Measurements from ENCODE around the gene SUGCT. TPM values are rescaled to one million over a fixed set of nuclear protein-coding genes. Genes with fewer than 3 reads are reported as not detected.
"Not testable (repeated sequence)": the region's sequence is repeated elsewhere in the genome, so short reads cannot be mapped to it uniquely, and the experiment has no call there.

The SUGCT gene
- total RNA-seq, 1 donor from 2014 or later = 1.6 TPM

GRCh38 chr7:40649247-40649646, 514.4 kb downstream of the SUGCT start:
- TF ChIP-seq CTCF (IDR thresholded peaks at IDR 0.05; ENCODE audit: unreplicated experiment) = no peak
- H3K36me3 Mint-ChIP-seq (ENCODE audit: low read depth, unreplicated experiment) = no peaks in the 10 kb centered on the region
- DNase-seq (ENCODE audit: low spot score) = no peak
- peaks cover 13% of the 10 kb centered on the region for H3K4me1 Mint-ChIP-seq (ENCODE audit: unreplicated experiment)
- H3K27me3 Mint-ChIP-seq (ENCODE audit: unreplicated experiment) = no peaks in the 10 kb centered on the region
- H3K4me3 Mint-ChIP-seq (ENCODE audit: unreplicated experiment) = no peak overlapping the region
- H3K9me3 Mint-ChIP-seq (ENCODE audit: unreplicated experiment) = no peaks in the 10 kb centered on the region
- no peak overlapping the region for H3K27ac Mint-ChIP-seq (ENCODE audit: unreplicated experiment)

- not testable (repeated sequence) for H3K27ac Mint-ChIP-seq (ENCODE audit: unreplicated experiment); H3K4me1 Mint-ChIP-seq (ENCODE audit: unreplicated experiment); H3K36me3 Mint-ChIP-seq (ENCODE audit: low read depth, unreplicated experiment); H3K4me3 Mint-ChIP-seq (ENCODE audit: unreplicated experiment); H3K27me3 Mint-ChIP-seq (ENCODE audit: unreplicated experiment); DNase-seq (ENCODE audit: low spot score); H3K9me3 Mint-ChIP-seq (ENCODE audit: unreplicated experiment)
Measured at GRCh38 chr7:40650903-40651302, 516.1 kb downstream of the SUGCT start.

- no peaks in the 10 kb centered on the region for H3K36me3 Mint-ChIP-seq (ENCODE audit: low read depth, unreplicated experiment)
- TF ChIP-seq CTCF (IDR thresholded peaks at IDR 0.05; ENCODE audit: unreplicated experiment) = no peak
- H3K9me3 Mint-ChIP-seq (ENCODE audit: unreplicated experiment) = no peaks in the 10 kb centered on the region
- no peak overlapping the region for H3K4me3 Mint-ChIP-seq (ENCODE audit: unreplicated experiment)
- no peaks in the 10 kb centered on the region for H3K27me3 Mint-ChIP-seq (ENCODE audit: unreplicated experiment)
- no peak for DNase-seq (ENCODE audit: low spot score)
- H3K4me1 Mint-ChIP-seq (ENCODE audit: unreplicated experiment) = peaks cover 5% of the 10 kb centered on the region
- no peak overlapping the region for H3K27ac Mint-ChIP-seq (ENCODE audit: unreplicated experiment)
Measured at GRCh38 chr7:40654171-40654570, 519.4 kb downstream of the SUGCT start.

GRCh38 chr7:40655426-40655825, 520.6 kb downstream of the SUGCT start:
- H3K4me3 Mint-ChIP-seq (ENCODE audit: unreplicated experiment) = no peak overlapping the region
- no peak for TF ChIP-seq CTCF (IDR thresholded peaks at IDR 0.05; ENCODE audit: unreplicated experiment)
- DNase-seq (ENCODE audit: low spot score) = no peak
- no peak overlapping the region for H3K27ac Mint-ChIP-seq (ENCODE audit: unreplicated experiment)
- H3K36me3 Mint-ChIP-seq (ENCODE audit: low read depth, unreplicated experiment) = no peaks in the 10 kb centered on the region
- no peaks in the 10 kb centered on the region for H3K27me3 Mint-ChIP-seq (ENCODE audit: unreplicated experiment)
- peaks cover 5% of the 10 kb centered on the region for H3K4me1 Mint-ChIP-seq (ENCODE audit: unreplicated experiment)
- no peaks in the 10 kb centered on the region for H3K9me3 Mint-ChIP-seq (ENCODE audit: unreplicated experiment)

GRCh38 chr7:40656349-40656748, 521.5 kb downstream of the SUGCT start:
- H3K27ac Mint-ChIP-seq (ENCODE audit: unreplicated experiment) = no peak overlapping the region
- no peak for TF ChIP-seq CTCF (IDR thresholded peaks at IDR 0.05; ENCODE audit: unreplicated experiment)

GRCh38 chr7:40658729-40659128, 523.9 kb downstream of the SUGCT start:
- Mint-ChIP-seq H3K36me3 (ENCODE audit: low read depth, unreplicated experiment) (no peaks in the 10 kb centered on the region), H3K27ac (ENCODE audit: unreplicated experiment) (no peak overlapping the region), H3K27me3 (ENCODE audit: unreplicated experiment) (no peaks in the 10 kb centered on the region), H3K4me3 (ENCODE audit: unreplicated experiment) (no peak overlapping the region), H3K4me1 (ENCODE audit: unreplicated experiment) (no peaks in the 10 kb centered on the region), H3K9me3 (ENCODE audit: unreplicated experiment) (no peaks in the 10 kb centered on the region)
- DNase-seq (ENCODE audit: low spot score) = no peak
- no peak for TF ChIP-seq CTCF (IDR thresholded peaks at IDR 0.05; ENCODE audit: unreplicated experiment)

More at GRCh38 chr7:40656349-40656748, 521.5 kb downstream of the SUGCT start:
- H3K4me3 Mint-ChIP-seq (ENCODE audit: unreplicated experiment) = no peak overlapping the region
- H3K9me3 Mint-ChIP-seq (ENCODE audit: unreplicated experiment) = no peaks in the 10 kb centered on the region
- DNase-seq (ENCODE audit: low spot score) = no peak
- no peaks in the 10 kb centered on the region for H3K36me3 Mint-ChIP-seq (ENCODE audit: low read depth, unreplicated experiment)
- no peaks in the 10 kb centered on the region for H3K27me3 Mint-ChIP-seq (ENCODE audit: unreplicated experiment)
- H3K4me1 Mint-ChIP-seq (ENCODE audit: unreplicated experiment) = peaks cover 5% of the 10 kb centered on the region

All from endothelial cell (in vitro differentiated cells).